Measurements from ENCODE around the gene ARMC9.

DNA sequence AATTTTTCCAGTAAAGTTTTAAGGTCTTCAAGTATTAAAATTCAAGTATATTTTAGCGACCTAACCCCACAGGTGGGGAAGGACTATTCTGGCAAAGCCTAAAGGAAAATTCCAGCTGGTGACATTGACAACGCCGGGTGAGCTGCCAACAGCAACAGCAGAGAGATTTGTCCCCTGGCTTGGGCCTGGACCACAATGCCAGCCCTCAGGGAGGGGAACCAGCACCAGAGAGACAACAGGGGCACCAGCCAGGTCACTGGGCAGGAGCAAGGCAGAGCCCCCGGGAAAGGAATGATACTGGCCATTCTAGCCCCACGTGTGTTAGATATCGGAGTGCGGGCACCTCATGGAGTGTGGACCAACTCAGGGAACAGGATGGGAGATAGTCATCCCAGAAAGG is 95.7 kb downstream of the ARMC9 start:
- TF ChIP-seq, protein P1, sequence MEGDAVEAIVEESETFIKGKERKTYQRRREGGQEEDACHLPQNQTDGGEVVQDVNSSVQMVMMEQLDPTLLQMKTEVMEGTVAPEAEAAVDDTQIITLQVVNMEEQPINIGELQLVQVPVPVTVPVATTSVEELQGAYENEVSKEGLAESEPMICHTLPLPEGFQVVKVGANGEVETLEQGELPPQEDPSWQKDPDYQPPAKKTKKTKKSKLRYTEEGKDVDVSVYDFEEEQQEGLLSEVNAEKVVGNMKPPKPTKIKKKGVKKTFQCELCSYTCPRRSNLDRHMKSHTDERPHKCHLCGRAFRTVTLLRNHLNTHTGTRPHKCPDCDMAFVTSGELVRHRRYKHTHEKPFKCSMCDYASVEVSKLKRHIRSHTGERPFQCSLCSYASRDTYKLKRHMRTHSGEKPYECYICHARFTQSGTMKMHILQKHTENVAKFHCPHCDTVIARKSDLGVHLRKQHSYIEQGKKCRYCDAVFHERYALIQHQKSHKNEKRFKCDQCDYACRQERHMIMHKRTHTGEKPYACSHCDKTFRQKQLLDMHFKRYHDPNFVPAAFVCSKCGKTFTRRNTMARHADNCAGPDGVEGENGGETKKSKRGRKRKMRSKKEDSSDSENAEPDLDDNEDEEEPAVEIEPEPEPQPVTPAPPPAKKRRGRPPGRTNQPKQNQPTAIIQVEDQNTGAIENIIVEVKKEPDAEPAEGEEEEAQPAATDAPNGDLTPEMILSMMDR (IDR thresholded peaks at IDR 0.05), result no peak
- TF ChIP-seq POLR2A (IDR thresholded peaks at IDR 0.05), result no peak

Data from ovary (tissue), 3 donors.